Gastroesophageal sphincter (tissue), 3 donors: ENCODE measurements around the gene MMADHC.

Experiments used
- EP300 ChIP-seq: sonication (generic); formaldehyde crosslinking; IDR thresholded peaks from one replicate; pipeline ENCODE4 v1.6.1; 2017; ENCODE audit warnings: antibody characterized with exemption, mild to moderate bottlenecking
- TF ChIP-seq, protein P1 (sequence below), 4 experiments: fragments of 200-600 bp in 2 of 4; fragments of 450-650 bp in 2 of 4; sonication (generic) in 1 of 4; IDR thresholded peaks; one replicate each; pipeline ENCODE4 v1.5.1; 2017 to 2019; ENCODE audit warnings: antibody characterized with exemption in 4 of 4, mild to moderate bottlenecking in 2 of 4, moderate library complexity in 2 of 4

DNA sequence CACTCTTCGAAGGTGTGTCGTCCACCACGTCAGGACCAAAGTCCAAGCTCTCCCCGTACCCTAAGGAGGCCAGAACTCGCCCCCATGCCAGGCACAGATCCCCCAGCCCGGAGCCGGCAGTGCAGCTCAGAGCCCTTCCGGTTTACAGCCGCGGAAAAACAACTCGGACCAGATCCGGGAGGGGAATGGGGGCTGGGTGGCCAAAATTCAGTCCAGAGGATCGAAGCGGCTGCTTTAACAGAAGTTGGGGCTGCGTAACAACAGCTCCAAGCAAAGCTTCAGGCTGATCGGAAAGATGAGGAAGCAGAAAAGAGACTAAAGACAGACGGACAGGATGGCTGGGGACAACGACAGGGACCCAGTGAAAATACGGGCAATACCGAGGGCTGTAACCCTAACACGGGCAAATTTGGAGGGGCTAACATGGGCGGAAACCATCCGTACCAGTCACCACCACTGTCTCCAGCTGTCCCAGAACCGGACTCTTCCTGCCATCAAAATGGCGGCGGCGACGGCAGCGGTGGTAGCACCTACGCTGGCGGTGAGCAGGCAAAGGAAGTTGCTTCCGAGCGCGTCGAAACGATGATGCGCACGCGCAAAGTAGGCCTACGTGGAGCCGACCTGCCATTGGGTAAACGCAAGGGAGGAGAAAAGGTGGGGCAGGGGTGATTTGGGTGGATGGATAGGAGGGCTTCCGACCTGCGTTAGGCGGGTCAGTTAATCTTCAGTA, at the start of gene MMADHC:
- TF ChIP-seq, protein P1, sequence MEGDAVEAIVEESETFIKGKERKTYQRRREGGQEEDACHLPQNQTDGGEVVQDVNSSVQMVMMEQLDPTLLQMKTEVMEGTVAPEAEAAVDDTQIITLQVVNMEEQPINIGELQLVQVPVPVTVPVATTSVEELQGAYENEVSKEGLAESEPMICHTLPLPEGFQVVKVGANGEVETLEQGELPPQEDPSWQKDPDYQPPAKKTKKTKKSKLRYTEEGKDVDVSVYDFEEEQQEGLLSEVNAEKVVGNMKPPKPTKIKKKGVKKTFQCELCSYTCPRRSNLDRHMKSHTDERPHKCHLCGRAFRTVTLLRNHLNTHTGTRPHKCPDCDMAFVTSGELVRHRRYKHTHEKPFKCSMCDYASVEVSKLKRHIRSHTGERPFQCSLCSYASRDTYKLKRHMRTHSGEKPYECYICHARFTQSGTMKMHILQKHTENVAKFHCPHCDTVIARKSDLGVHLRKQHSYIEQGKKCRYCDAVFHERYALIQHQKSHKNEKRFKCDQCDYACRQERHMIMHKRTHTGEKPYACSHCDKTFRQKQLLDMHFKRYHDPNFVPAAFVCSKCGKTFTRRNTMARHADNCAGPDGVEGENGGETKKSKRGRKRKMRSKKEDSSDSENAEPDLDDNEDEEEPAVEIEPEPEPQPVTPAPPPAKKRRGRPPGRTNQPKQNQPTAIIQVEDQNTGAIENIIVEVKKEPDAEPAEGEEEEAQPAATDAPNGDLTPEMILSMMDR (IDR thresholded peaks at IDR 0.05) = no peak
- TF ChIP-seq EP300 = no peak
